HG03095 (cell line): ENCODE results near the gene TMEM269.
"Not testable (repeated sequence)": the region's sequence is repeated elsewhere in the genome, so short reads cannot be mapped to it uniquely, and the experiment has no call there.

ENCODE experiments used
- ATAC-seq: cut with Tn5 transposase; IDR thresholded peaks from one replicate; pipeline ENCODE4 v1.9.1; 2021; ENCODE audit warnings: moderate library complexity; ENCODE audit not compliant: unreplicated experiment

Gene TMEM269

GRCh38 chr1:42774928-42775526, 9.8 kb upstream of the TMEM269 start:
- ATAC-seq = no peak

- ATAC-seq = no peak
These were observed 8.3 kb upstream of the TMEM269 start for GRCh38 chr1:42776502-42776901.

- ATAC-seq = no peak
These were observed 6.9 kb upstream of the TMEM269 start for GRCh38 chr1:42777852-42778251.

GRCh38 chr1:42779725-42780124, 5.1 kb upstream of the TMEM269 start:
- no peak for ATAC-seq

- ATAC-seq = no peak
These were observed 4.6 kb upstream of the TMEM269 start for GRCh38 chr1:42780176-42780575.

GRCh38 chr1:42783092-42783491, 1.7 kb upstream of the TMEM269 start:
- ATAC-seq = no peak

- no peak for ATAC-seq
These were observed 245 bp upstream of the TMEM269 start for GRCh38 chr1:42784547-42784945.

GRCh38 chr1:42786097-42786496, 1.3 kb downstream of the TMEM269 start:
- no peak for ATAC-seq

- no peak for ATAC-seq
These were observed 3.2 kb downstream of the TMEM269 start for GRCh38 chr1:42788021-42788420.

GRCh38 chr1:42793824-42794223, 9.0 kb downstream of the TMEM269 start:
- ATAC-seq = no peak

- ATAC-seq = no peak
These were observed 12.6 kb downstream of the TMEM269 start for GRCh38 chr1:42797414-42797813.

GRCh38 chr1:42797979-42798378, 13.2 kb downstream of the TMEM269 start:
- ATAC-seq = no peak

- ATAC-seq = no peak
These were observed 17.2 kb downstream of the TMEM269 start for GRCh38 chr1:42801832-42802473.

GRCh38 chr1:42806171-42806570, 21.4 kb downstream of the TMEM269 start:
- ATAC-seq = no peak

- ATAC-seq = no peak
These were observed 21.8 kb downstream of the TMEM269 start for GRCh38 chr1:42806593-42806992.

GRCh38 chr1:42807056-42807668, 22.4 kb downstream of the TMEM269 start:
- no peak for ATAC-seq

GRCh38 chr1:42814815-42815214, 30.0 kb downstream of the TMEM269 start:
- not testable (repeated sequence) for ATAC-seq

GRCh38 chr1:42815941-42816584, 31.3 kb downstream of the TMEM269 start:
- peak; percentile 11 for ATAC-seq

- ATAC-seq = peak; percentile 76
These were observed 32.0 kb downstream of the TMEM269 start, which contains the start of the genes ERMAP and SVBP for GRCh38 chr1:42816585-42817439. Gene ERMAP (plus strand): TSS chr1:42817122. CDS start chr1:42830449, 13,327 bp downstream. Gene SVBP (minus strand): TSS chr1:42817397. CDS start chr1:42816544, 853 bp downstream.

GRCh38 chr1:42817440-42817767, 32.6 kb downstream of the TMEM269 start:
- no peak for ATAC-seq

- no peak for ATAC-seq
These were observed 33.2 kb downstream of the TMEM269 start for GRCh38 chr1:42817976-42818375.
